Activated B cell treated with CpG ODN at 0.5 μM for 24 hours (primary cell): ENCODE data around the gene MGLL. TPM values are rescaled to one million over a fixed set of nuclear protein-coding genes. Genes with fewer than 3 reads are reported as not detected.
A peak's percentile ranks its signal among the peaks of the same experiment; 100 is the strongest.

Source experiments
- ATAC-seq: fragments of 200-7000 bp; cut with Tn5 transposase; one replicate; pipeline ENCODE4 v1.10.0; 2021; ENCODE audit warnings: low read depth, mild to moderate bottlenecking, moderate library complexity
- CTCF ChIA-PET: fragments of 350-600 bp; sonication (Branson Sonifier 250); formaldehyde crosslinking; loops from one replicate; lab custom pipeline; 2021; ENCODE audit warnings: antibody characterized with exemption; lab: Charles Lee
- POLR2A ChIA-PET: fragments of 350-600 bp; sonication (Branson Sonifier 250); formaldehyde crosslinking; loops from one replicate; lab custom pipeline; 2021; ENCODE audit warnings: antibody characterized with exemption; lab: Charles Lee
- DNase-seq: peaks from one replicate; pipeline ENCODE4 v3.0.0; 2022
- H3K27ac Mint-ChIP-seq: one replicate; pipeline ENCODE4 v1.8.0; 2020; ENCODE audit warnings: mixed read lengths
- H3K27me3 Mint-ChIP-seq: one replicate; pipeline ENCODE4 v1.8.0; 2021; ENCODE audit warnings: mixed read lengths
- H3K36me3 Mint-ChIP-seq: one replicate; pipeline ENCODE4 v1.8.0; 2021; ENCODE audit warnings: low read depth, mixed read lengths
- H3K4me1 Mint-ChIP-seq: one replicate; pipeline ENCODE4 v1.8.0; 2021; ENCODE audit warnings: mixed read lengths
- H3K4me3 Mint-ChIP-seq: one replicate; pipeline ENCODE4 v1.8.0; 2020; ENCODE audit warnings: mild to moderate bottlenecking, mixed read lengths
- H3K9me3 Mint-ChIP-seq: one replicate; pipeline ENCODE4 v1.8.0; 2020; ENCODE audit warnings: mixed read lengths
- CTCF ChIP-seq: fragments of 200-600 bp; IDR thresholded peaks from one replicate; pipeline ENCODE4 v1.8.0; 2022; ENCODE audit warnings: antibody characterized with exemption, mild to moderate bottlenecking
- intact Hi-C: fragments of 100-400 bp; cut with micrococcal nuclease; formaldehyde crosslinking; loops from one replicate; pipeline ENCODE4 v1.15.1; 2024
- total RNA-seq: library from RNA; stranded (reverse); gene quantifications from 2 replicates; pipeline ENCODE4 v1.2.3, GENCODE V29; 2022

Gene MGLL
- total RNA-seq, 1 donor from 2014 or later = 19.1 TPM

- intact Hi-C loops = no loop called here
- H3K27ac Mint-ChIP-seq = no peak overlapping the region
- no peaks in the 10 kb centered on the region for H3K27me3 Mint-ChIP-seq
These were observed 109.9 kb downstream of the MGLL start for GRCh38 chr3:127712461-127712860.

GRCh38 chr3:127711896-127712295, 110.4 kb downstream of the MGLL start:
- DNase-seq (peak; percentile 1), ATAC-seq (no peak)
- Mint-ChIP-seq H3K4me1 (no peaks in the 10 kb centered on the region), H3K9me3 (no peaks in the 10 kb centered on the region), H3K27ac (no peak overlapping the region), H3K27me3 (no peaks in the 10 kb centered on the region), H3K4me3 (no peak overlapping the region), H3K36me3 (no peaks in the 10 kb centered on the region)
- no peak for TF ChIP-seq CTCF
- intact Hi-C loops = no loop called here
- ChIA-PET POLR2A (no interaction called here), CTCF (no interaction called here)

More at GRCh38 chr3:127712461-127712860, 109.9 kb downstream of the MGLL start:
- ATAC-seq (no peak), DNase-seq (no peak)
- TF ChIP-seq CTCF = no peak
- no peaks in the 10 kb centered on the region for H3K9me3 Mint-ChIP-seq
- no peaks in the 10 kb centered on the region for H3K4me1 Mint-ChIP-seq
- ChIA-PET CTCF (no interaction called here), POLR2A (no interaction called here)
- H3K36me3 Mint-ChIP-seq = no peaks in the 10 kb centered on the region
- H3K4me3 Mint-ChIP-seq = no peak overlapping the region

GRCh38 chr3:127711021-127711695, 111.2 kb downstream of the MGLL start:
- intact Hi-C loops = no loop called here
- Mint-ChIP-seq H3K27me3 (no peaks in the 10 kb centered on the region), H3K4me1 (no peaks in the 10 kb centered on the region), H3K4me3 (no peak overlapping the region), H3K9me3 (no peaks in the 10 kb centered on the region), H3K36me3 (no peaks in the 10 kb centered on the region), H3K27ac (no peak overlapping the region)
- ChIA-PET POLR2A (no interaction called here), CTCF (no interaction called here)
- ATAC-seq (no peak), DNase-seq (peak; percentile 9)
- TF ChIP-seq CTCF = no peak

GRCh38 chr3:127710155-127710941, 112.0 kb downstream of the MGLL start:
- no peaks in the 10 kb centered on the region for H3K4me1 Mint-ChIP-seq
- no peak for TF ChIP-seq CTCF
- ChIA-PET CTCF (no interaction called here), POLR2A (no interaction called here)
- H3K4me3 Mint-ChIP-seq = no peak overlapping the region
- no peaks in the 10 kb centered on the region for H3K36me3 Mint-ChIP-seq
- no peak for DNase-seq
- intact Hi-C loops = no loop called here
- H3K27ac Mint-ChIP-seq = no peak overlapping the region
- ATAC-seq = no peak
- no peaks in the 10 kb centered on the region for H3K27me3 Mint-ChIP-seq
- H3K9me3 Mint-ChIP-seq = no peaks in the 10 kb centered on the region

- POLR2A ChIA-PET = no interaction called here
- Mint-ChIP-seq H3K9me3 (peaks cover 4% of the 10 kb centered on the region), H3K27me3 (no peaks in the 10 kb centered on the region), H3K4me1 (peaks cover 1% of the 10 kb centered on the region), H3K36me3 (no peaks in the 10 kb centered on the region), H3K27ac (no peak overlapping the region), H3K4me3 (no peak overlapping the region)
- DNase-seq = no peak
- intact Hi-C loops = no loop called here
- ATAC-seq = no peak
- CTCF ChIA-PET = no interaction called here
- TF ChIP-seq CTCF = no peak
These were observed 112.8 kb downstream of the MGLL start for GRCh38 chr3:127709320-127710060.
